Measurements from ENCODE around the gene RIPOR1.

RIPOR1 gene

GRCh38 chr16:67558859-67559258, 30.2 kb downstream of the RIPOR1 start:
- no peak for DNase-seq

- DNase-seq = no peak
Measured at GRCh38 chr16:67560827-67561342, 32.3 kb downstream of the RIPOR1 start.

- no peak for DNase-seq
Measured at GRCh38 chr16:67561501-67561823, 32.8 kb downstream of the RIPOR1 start.

DNA sequence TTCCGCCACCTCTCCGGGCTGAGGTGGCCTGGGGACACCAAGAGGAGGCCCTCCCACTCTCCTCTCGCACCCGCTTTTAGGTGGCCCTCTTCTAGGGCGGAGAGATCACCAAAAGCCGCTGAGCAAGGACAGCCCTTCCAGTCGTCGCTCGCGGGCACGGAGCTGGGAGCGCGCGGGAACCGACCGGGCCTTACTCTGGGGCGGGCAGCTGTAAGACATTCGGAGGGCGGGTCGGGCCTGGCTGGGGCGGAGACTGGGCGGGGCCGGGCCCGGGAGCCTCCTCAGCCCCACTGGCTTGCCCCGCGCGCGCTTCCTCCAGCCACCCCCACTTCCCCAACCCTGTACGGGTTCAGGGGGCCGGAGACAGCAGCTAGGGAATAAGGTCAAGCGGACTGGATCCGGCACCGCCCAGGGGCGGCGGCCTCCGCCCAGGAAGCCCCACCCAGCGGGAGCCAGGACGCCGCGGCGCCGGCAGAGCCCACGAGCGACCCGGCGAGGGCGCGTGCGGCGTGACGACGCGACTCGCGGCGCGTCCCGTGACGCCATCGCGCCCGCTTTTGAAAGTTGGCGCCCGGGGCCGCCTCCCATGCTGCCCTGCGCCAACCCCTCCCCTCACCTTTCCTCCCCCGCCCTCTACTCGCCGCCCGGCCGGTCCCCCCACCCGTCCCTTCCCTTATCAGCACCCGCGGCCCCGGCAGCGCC, 33.3 kb downstream of the RIPOR1 start:
- DNase-seq = peak; percentile 95

- DNase-seq = peak; percentile 78
Measured at GRCh38 chr16:67562526-67562917, 33.9 kb downstream of the RIPOR1 start, which contains the start of gene CTCF. TSS of gene CTCF (plus strand) at chr16:67562526. CDS start at chr16:67610833, 48,307 bp downstream.

DNA sequence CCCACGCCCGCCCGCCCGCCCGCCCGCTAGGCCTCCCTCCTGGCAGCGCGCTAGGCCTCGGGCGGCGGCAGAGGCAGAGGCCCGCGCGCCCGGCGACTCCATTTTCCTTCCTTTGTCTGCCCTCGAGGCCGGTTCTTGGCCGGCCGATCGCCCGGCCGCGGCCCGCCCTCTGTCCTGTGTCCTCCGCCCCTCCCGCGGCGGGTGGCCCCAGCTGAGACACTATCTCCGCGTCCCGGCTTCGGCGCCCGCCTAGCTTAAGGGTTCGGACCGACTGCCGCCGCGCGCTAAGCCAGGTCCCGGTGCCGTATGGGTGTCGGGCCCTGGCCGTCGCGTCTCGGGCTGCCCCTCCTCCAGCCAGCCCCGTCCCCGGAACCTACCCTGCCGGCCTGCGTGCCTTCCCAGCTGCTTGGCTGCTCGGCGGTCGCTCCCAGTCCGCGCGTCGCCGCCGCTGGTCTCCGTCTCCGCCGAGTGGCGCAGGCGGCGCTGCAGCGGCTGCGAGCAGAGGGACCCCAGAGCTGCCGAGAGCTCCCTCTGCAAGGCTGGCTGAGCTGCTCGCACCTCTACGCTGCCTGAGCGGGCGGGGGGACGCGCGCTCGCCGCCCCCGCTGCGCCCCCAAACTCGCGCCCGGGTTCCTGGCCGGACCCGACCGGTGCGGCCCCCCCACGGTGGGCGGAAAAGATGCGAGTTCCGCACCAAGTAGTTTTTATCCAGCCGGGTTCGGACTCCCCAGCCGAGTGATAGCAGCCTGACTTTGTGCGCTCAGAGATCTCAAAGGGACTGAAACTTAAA, 34.5 kb downstream of the RIPOR1 start:
- peak; percentile 56 for DNase-seq

GRCh38 chr16:67563708-67564468, 35.3 kb downstream of the RIPOR1 start:
- DNase-seq = no peak

GRCh38 chr16:67565470-67566100, 37.0 kb downstream of the RIPOR1 start:
- DNase-seq = no peak

DNA sequence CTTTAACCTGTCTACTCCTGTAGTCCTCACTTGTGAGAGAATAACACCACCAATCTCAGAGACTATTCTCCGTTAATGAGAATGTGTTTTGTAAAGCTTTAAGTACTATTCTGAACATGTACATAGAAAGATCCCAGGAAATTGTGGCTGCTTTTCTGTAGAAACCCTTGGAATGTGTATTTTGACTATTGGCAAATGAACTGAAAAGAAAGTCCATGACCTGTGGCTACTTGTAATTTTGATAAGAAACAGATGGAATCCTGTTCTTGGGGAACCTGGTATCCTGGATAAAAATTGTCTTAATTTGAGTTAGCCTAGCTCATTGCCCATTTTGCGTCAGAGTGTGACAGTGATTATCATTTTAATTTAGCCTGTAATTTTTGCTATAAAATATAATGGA, 42.8 kb downstream of the RIPOR1 start:
- DNase-seq = no peak

DNA sequence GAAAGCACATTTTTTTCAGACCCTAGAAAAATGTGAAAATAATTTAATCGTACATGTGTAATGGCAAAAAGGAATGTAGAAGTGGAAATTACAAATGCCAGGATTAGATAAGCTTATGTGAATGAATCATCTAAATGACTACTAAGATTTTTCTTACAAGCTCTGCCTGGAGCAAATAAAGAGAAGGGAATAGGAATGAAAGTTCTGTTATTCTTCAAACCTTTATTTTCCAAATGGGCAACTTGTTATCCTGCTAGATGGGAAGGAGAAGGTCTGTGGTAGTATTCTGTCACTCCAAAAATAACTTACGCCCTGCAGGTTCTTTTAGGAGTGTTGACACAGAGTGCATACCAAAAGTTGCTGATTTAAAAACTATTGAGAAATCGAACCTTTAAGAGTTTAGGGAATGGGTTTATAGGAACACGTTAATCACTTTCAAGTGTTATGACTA, 43.4 kb downstream of the RIPOR1 start:
- DNase-seq = no peak

DNA sequence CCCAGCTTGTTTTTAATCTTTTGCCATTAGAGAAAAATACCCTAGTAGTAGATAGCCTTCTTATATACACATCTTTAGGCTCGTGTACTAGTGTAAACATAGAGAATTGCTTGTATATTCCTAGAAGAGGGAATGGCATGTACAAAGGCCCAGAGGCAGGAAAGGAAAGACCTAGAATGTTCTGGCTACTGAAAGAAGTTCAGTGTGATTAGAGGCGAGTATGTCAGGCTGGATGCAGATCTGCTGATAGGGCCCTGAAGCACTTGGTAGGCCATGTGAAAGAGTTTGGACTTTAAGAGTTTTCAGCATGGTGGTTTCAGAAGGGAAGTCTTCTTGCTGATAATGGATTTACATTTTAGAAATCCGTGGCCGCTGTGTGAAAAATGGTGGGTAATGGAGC, 51.1 kb downstream of the RIPOR1 start:
- DNase-seq = no peak

- no peak for DNase-seq
Measured at GRCh38 chr16:67580202-67580601, 51.6 kb downstream of the RIPOR1 start.

GRCh38 chr16:67593288-67593687, 64.7 kb downstream of the RIPOR1 start:
- DNase-seq = no peak

- no peak for DNase-seq
Measured at GRCh38 chr16:67593701-67594100, 65.1 kb downstream of the RIPOR1 start.

DNA sequence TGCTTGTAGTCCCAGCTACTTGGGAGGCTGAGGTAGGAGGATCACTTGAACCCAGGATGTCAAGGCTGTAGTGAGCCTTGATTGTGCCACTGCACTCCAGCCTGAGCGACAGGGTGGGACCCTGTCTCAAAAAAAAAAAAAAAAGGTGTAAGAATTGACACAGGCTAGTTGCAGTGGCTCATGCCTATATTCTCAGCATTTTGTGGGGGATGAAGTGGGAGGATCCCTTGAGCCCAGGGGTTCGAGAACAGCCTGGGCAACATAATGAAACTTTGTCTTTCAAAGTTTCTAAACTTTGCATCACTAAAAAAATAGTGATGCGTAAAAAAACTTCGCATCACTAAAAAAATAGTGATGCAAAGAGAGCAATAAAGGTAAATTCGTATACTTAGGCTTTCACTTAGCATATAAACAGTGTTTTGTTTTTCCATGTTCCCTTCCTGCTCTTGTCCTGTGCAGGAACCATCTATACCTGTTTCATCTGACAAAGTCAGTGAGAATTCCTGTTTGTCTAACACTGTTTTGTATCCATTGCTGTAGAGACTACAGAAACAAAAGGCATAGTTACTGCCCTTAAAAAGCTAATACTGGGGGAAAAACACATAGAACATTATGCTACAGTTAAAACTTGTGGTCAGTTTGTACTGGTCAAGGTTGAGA, 65.8 kb downstream of the RIPOR1 start:
- no peak for DNase-seq

- DNase-seq = no peak
Measured at GRCh38 chr16:67594956-67595355, 66.3 kb downstream of the RIPOR1 start.
